ENCODE results near the gene SLC27A1.
"Not testable (repeated sequence)": the region's sequence is repeated elsewhere in the genome, so short reads cannot be mapped to it uniquely, and the experiment has no call there.

The SLC27A1 gene

GRCh38 chr19:17471410-17472125, 1.2 kb downstream of the SLC27A1 start:
- no peak overlapping the region for H3K27ac ChIP-seq
- TF ChIP-seq CTCF (conservative IDR thresholded peaks at IDR 0.05): no peak

- H3K27ac ChIP-seq: no peak overlapping the region
- TF ChIP-seq CTCF (conservative IDR thresholded peaks at IDR 0.05): no peak
Measured at GRCh38 chr19:17473041-17473440, 2.7 kb downstream of the SLC27A1 start.

- H3K27ac ChIP-seq: not testable (repeated sequence)
Measured at GRCh38 chr19:17475011-17475540, 4.8 kb downstream of the SLC27A1 start.

- no peak for TF ChIP-seq CTCF (conservative IDR thresholded peaks at IDR 0.05)
- H3K27ac ChIP-seq: no peak overlapping the region
Measured at GRCh38 chr19:17475541-17476115, 5.3 kb downstream of the SLC27A1 start.

- TF ChIP-seq CTCF (conservative IDR thresholded peaks at IDR 0.05): no peak
- no peak overlapping the region for H3K27ac ChIP-seq
Measured at GRCh38 chr19:17479325-17479791, 9.0 kb downstream of the SLC27A1 start.

- H3K27ac ChIP-seq: no peak overlapping the region
- TF ChIP-seq CTCF (conservative IDR thresholded peaks at IDR 0.05): no peak
Measured at GRCh38 chr19:17481986-17482385, 11.7 kb downstream of the SLC27A1 start.

GRCh38 chr19:17482877-17483604, 12.7 kb downstream of the SLC27A1 start:
- no peak for TF ChIP-seq CTCF (conservative IDR thresholded peaks at IDR 0.05)
- no peak overlapping the region for H3K27ac ChIP-seq

Data from VCaP (cell line).